ENCODE results near the gene PRXL2A. TPM values are rescaled to one million over a fixed set of nuclear protein-coding genes. Genes with fewer than 3 reads are reported as not detected.

Gene PRXL2A
- total RNA-seq, 1 donor from 2014 or later: 29.9 TPM

- H3K27me3 Mint-ChIP-seq (ENCODE audit: low read depth, unreplicated experiment): no peaks in the 10 kb centered on the region
- Histone ChIP-seq H2AFZ (ENCODE audit: low read depth, low read length) (no peak overlapping the region), H3K36me3 (ENCODE audit: insufficient read depth, low read length) (peaks cover 4% of the 10 kb centered on the region), H3K9me3 (ENCODE audit: insufficient read depth, low read depth, low read length) (no peaks in the 10 kb centered on the region), H3K27me3 (ENCODE audit: insufficient read depth, low read length) (no peaks in the 10 kb centered on the region), H3K4me2 (ENCODE audit: low read length) (no peak overlapping the region), H3K9ac (ENCODE audit: low read length) (no peak overlapping the region), H3K4me3 (ENCODE audit: insufficient read depth, low read depth, low read length) (no peak overlapping the region), H3K79me2 (ENCODE audit: insufficient read depth, low read length) (peaks cover 82% of the 10 kb centered on the region), H3K27ac (ENCODE audit: low read depth, low read length) (no peak overlapping the region), H4K20me1 (ENCODE audit: insufficient read depth, low read length) (peaks cover 53% of the 10 kb centered on the region), H3K4me1 (ENCODE audit: insufficient read depth, low read length) (peaks cover 9% of the 10 kb centered on the region)
- no peaks in the 10 kb centered on the region for H3K9me3 Mint-ChIP-seq (ENCODE audit: unreplicated experiment)
- no peak overlapping the region for H3K27ac Mint-ChIP-seq (ENCODE audit: unreplicated experiment)
- no peak for FAIRE-seq
- H3K4me1 Mint-ChIP-seq (ENCODE audit: low read depth, unreplicated experiment): peaks cover 41% of the 10 kb centered on the region
- peak overlapping the region; percentile 29 for H3K4me3 Mint-ChIP-seq (ENCODE audit: unreplicated experiment)
- peaks cover 20% of the 10 kb centered on the region for H3K36me3 Mint-ChIP-seq (ENCODE audit: low read depth, unreplicated experiment)
- DNase-seq (ENCODE audit: low read depth): no peak
- no peak for TF ChIP-seq EZH2 (IDR thresholded peaks at IDR 0.05; ENCODE audit: insufficient read depth, low read length)
- TF ChIP-seq, protein P1, sequence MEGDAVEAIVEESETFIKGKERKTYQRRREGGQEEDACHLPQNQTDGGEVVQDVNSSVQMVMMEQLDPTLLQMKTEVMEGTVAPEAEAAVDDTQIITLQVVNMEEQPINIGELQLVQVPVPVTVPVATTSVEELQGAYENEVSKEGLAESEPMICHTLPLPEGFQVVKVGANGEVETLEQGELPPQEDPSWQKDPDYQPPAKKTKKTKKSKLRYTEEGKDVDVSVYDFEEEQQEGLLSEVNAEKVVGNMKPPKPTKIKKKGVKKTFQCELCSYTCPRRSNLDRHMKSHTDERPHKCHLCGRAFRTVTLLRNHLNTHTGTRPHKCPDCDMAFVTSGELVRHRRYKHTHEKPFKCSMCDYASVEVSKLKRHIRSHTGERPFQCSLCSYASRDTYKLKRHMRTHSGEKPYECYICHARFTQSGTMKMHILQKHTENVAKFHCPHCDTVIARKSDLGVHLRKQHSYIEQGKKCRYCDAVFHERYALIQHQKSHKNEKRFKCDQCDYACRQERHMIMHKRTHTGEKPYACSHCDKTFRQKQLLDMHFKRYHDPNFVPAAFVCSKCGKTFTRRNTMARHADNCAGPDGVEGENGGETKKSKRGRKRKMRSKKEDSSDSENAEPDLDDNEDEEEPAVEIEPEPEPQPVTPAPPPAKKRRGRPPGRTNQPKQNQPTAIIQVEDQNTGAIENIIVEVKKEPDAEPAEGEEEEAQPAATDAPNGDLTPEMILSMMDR (IDR thresholded peaks at IDR 0.05; ENCODE audit: insufficient read depth, low read depth, low read length): no peak
Observed at GRCh38 chr10:80480852-80481251, 72.5 kb downstream of the PRXL2A start.

- peak overlapping the region; percentile 42 for H3K27ac Mint-ChIP-seq (ENCODE audit: unreplicated experiment)
- H3K9me3 Mint-ChIP-seq (ENCODE audit: unreplicated experiment): no peaks in the 10 kb centered on the region
Observed at GRCh38 chr10:80484243-80484642, 75.9 kb downstream of the PRXL2A start.

DNA sequence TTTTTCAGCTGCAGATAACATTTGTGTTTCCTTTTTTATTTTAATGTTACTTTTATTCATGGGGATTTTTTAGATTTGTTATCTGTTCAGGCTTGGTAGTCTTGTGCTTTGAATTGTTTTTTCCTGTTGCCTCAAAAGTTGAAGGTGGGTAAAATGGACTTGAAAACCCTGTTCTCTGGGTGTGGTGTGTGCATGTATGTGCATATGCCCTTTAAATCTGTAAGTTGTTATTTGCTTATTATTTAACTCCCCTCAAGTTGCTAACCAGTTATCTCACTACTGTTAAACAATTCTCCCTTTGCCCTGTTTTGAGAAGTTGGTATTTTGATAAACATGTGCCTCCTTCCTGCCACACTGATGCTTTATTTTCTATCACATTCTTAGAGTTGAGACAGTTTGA, 76.3 kb downstream of the PRXL2A start:
- FAIRE-seq: no peak
- TF ChIP-seq, protein P1 (IDR thresholded peaks at IDR 0.05; ENCODE audit: insufficient read depth, low read depth, low read length): no peak
- no peak for TF ChIP-seq EZH2 (IDR thresholded peaks at IDR 0.05; ENCODE audit: insufficient read depth, low read length)

More at GRCh38 chr10:80484243-80484642, 75.9 kb downstream of the PRXL2A start:
- peaks cover 2% of the 10 kb centered on the region for H3K36me3 ChIP-seq (ENCODE audit: insufficient read depth, low read length)
- DNase-seq (ENCODE audit: low read depth) (no peak), FAIRE-seq (no peak)
- H3K36me3 Mint-ChIP-seq (ENCODE audit: low read depth, unreplicated experiment): peaks cover 25% of the 10 kb centered on the region
- peaks cover 51% of the 10 kb centered on the region for H3K4me1 Mint-ChIP-seq (ENCODE audit: low read depth, unreplicated experiment)
- peaks cover 72% of the 10 kb centered on the region for H4K20me1 ChIP-seq (ENCODE audit: insufficient read depth, low read length)
- no peak overlapping the region for H3K4me3 Mint-ChIP-seq (ENCODE audit: unreplicated experiment)
- H3K27ac ChIP-seq (ENCODE audit: low read depth, low read length): no peak overlapping the region
- TF ChIP-seq, protein P1 (IDR thresholded peaks at IDR 0.05; ENCODE audit: insufficient read depth, low read depth, low read length): no peak
- TF ChIP-seq EZH2 (IDR thresholded peaks at IDR 0.05; ENCODE audit: insufficient read depth, low read length): no peak
- no peaks in the 10 kb centered on the region for H3K9me3 ChIP-seq (ENCODE audit: insufficient read depth, low read depth, low read length)
- peaks cover 88% of the 10 kb centered on the region for H3K79me2 ChIP-seq (ENCODE audit: insufficient read depth, low read length)
- no peak overlapping the region for H2AFZ ChIP-seq (ENCODE audit: low read depth, low read length)
- H3K4me2 ChIP-seq (ENCODE audit: low read length): no peak overlapping the region
- no peak overlapping the region for H3K9ac ChIP-seq (ENCODE audit: low read length)
- no peaks in the 10 kb centered on the region for H3K27me3 Mint-ChIP-seq (ENCODE audit: low read depth, unreplicated experiment)
- H3K4me3 ChIP-seq (ENCODE audit: insufficient read depth, low read depth, low read length): no peak overlapping the region
- H3K4me1 ChIP-seq (ENCODE audit: insufficient read depth, low read length): peaks cover 6% of the 10 kb centered on the region
- H3K27me3 ChIP-seq (ENCODE audit: insufficient read depth, low read length): no peaks in the 10 kb centered on the region

More for the DNA sequence above, 76.3 kb downstream of the PRXL2A start:
- Mint-ChIP-seq H3K27ac (ENCODE audit: unreplicated experiment) (peak overlapping the region; percentile 42), H3K9me3 (ENCODE audit: unreplicated experiment) (no peaks in the 10 kb centered on the region), H3K4me1 (ENCODE audit: low read depth, unreplicated experiment) (peaks cover 53% of the 10 kb centered on the region), H3K27me3 (ENCODE audit: low read depth, unreplicated experiment) (no peaks in the 10 kb centered on the region), H3K4me3 (ENCODE audit: unreplicated experiment) (no peak overlapping the region), H3K36me3 (ENCODE audit: low read depth, unreplicated experiment) (peaks cover 28% of the 10 kb centered on the region)
- no peak overlapping the region for H3K9ac ChIP-seq (ENCODE audit: low read length)
- DNase-seq (ENCODE audit: low read depth): no peak
- H3K79me2 ChIP-seq (ENCODE audit: insufficient read depth, low read length): peaks cover 93% of the 10 kb centered on the region
- H3K4me3 ChIP-seq (ENCODE audit: insufficient read depth, low read depth, low read length): no peak overlapping the region
- H3K9me3 ChIP-seq (ENCODE audit: insufficient read depth, low read depth, low read length): no peaks in the 10 kb centered on the region
- H2AFZ ChIP-seq (ENCODE audit: low read depth, low read length): no peak overlapping the region
- H3K4me1 ChIP-seq (ENCODE audit: insufficient read depth, low read length): peaks cover 6% of the 10 kb centered on the region
- peaks cover 4% of the 10 kb centered on the region for H3K36me3 ChIP-seq (ENCODE audit: insufficient read depth, low read length)
- H3K4me2 ChIP-seq (ENCODE audit: low read length): no peak overlapping the region
- no peak overlapping the region for H3K27ac ChIP-seq (ENCODE audit: low read depth, low read length)
- H3K27me3 ChIP-seq (ENCODE audit: insufficient read depth, low read length): no peaks in the 10 kb centered on the region
- H4K20me1 ChIP-seq (ENCODE audit: insufficient read depth, low read length): peaks cover 76% of the 10 kb centered on the region
